Measurements from ENCODE around the gene TDRD3.

TDRD3 gene

GRCh38 chr13:60577761-60578160 is 180.7 kb downstream of the TDRD3 start:
- DNase-seq (ENCODE audit: low read depth), result no peak

- peak; percentile 62 for DNase-seq (ENCODE audit: low read depth)
Measured at GRCh38 chr13:60583196-60583888, 186.3 kb downstream of the TDRD3 start.

GRCh38 chr13:60583911-60584753 is 187.1 kb downstream of the TDRD3 start:
- peak; percentile 74 for DNase-seq (ENCODE audit: low read depth)

DNA sequence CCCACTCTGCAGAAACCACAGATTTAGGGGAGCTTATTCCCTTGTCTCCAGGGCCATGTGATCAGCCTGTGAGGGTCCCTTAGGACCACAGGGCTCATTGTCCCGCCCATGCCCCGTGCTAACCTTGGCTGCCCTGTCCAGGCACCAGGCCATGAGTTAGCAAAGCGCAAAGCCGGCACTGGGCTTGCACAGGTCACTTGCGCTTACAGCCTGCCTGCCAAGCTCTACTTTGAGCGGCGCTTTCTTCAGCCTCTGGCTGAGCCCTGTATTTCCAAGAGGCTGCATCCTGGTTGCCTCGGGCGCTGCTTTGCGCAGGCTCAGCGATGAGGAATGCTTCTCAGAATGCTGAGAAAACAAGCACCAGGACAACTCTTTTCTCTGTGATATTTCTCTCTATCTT is 188.0 kb downstream of the TDRD3 start:
- peak; percentile 19 for DNase-seq (ENCODE audit: low read depth)

- no peak for DNase-seq (ENCODE audit: low read depth)
Measured at GRCh38 chr13:60590800-60591747, 194.1 kb downstream of the TDRD3 start.

DNA sequence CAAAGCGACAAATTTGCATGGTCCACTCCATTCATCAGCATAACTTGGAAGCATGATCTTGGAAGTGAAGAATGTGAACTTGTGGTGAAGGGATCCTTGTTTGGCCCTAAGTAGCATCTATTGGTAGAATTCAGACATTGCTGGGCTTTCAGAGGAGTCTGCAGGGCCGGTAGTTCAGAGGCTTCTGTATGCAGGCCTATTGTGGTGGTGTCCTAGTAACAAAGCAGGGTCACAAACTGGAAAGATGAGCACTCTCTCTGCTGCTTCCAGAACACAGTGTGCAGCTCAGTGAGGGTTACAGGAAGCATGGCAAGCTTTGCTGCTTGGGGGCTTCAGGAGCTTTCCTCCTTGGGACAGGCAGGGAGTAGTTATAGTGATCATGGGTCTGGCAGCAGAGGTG is 206.0 kb downstream of the TDRD3 start:
- DNase-seq (ENCODE audit: low read depth), result no peak

- no peak for DNase-seq (ENCODE audit: low read depth)
Measured at GRCh38 chr13:60604058-60604457, 207.0 kb downstream of the TDRD3 start.

DNA sequence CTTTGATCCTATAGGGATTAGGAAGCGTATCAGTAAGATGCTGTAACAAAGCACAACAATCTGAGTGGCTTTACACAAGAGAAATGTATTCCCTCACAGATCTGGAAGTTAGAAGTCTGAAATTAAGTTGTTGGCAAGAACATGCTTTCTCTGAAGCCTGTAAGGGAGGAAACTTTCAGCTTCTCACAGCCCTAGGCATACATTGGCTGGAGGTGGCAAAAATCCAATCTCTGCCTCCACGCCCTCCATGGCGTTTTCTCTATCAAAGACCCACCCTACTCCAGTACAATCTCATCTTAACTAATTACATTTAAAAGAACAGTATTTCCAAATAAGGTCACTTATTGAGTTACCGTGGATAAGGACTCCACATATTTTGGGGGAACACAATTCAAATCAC is 211.9 kb downstream of the TDRD3 start:
- no peak for DNase-seq (ENCODE audit: low read depth)

GRCh38 chr13:60611523-60611922 is 214.5 kb downstream of the TDRD3 start:
- DNase-seq (ENCODE audit: low read depth), result no peak

- peak; percentile 58 for DNase-seq (ENCODE audit: low read depth)
Measured at GRCh38 chr13:60612593-60612992, 215.6 kb downstream of the TDRD3 start.

DNA sequence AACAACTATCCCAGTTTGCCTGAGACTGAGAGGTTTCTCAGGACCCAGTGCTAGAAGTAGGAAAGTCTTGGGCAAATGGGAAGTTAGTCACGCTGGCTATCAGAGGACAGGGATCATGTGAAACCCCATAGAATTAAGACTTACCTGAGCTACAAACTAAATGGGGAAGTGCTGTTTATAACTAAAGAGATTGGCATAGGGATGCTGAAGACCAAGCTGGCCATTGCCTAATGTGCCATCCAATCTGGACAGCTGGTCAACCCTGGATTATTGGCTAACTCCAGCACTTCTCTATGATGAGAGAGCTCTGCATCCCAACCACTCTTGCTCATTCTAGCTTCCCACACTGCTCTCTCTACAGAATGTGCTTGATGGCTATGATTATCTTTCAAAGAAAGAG is 216.1 kb downstream of the TDRD3 start:
- DNase-seq (ENCODE audit: low read depth), result no peak

- peak; percentile 13 for DNase-seq (ENCODE audit: low read depth)
Measured at GRCh38 chr13:60617991-60618733, 221.1 kb downstream of the TDRD3 start.

GRCh38 chr13:60619461-60619860 is 222.4 kb downstream of the TDRD3 start:
- DNase-seq (ENCODE audit: low read depth), result no peak

GRCh38 chr13:60620611-60621395 is 223.8 kb downstream of the TDRD3 start:
- peak; percentile 11 for DNase-seq (ENCODE audit: low read depth)

DNA sequence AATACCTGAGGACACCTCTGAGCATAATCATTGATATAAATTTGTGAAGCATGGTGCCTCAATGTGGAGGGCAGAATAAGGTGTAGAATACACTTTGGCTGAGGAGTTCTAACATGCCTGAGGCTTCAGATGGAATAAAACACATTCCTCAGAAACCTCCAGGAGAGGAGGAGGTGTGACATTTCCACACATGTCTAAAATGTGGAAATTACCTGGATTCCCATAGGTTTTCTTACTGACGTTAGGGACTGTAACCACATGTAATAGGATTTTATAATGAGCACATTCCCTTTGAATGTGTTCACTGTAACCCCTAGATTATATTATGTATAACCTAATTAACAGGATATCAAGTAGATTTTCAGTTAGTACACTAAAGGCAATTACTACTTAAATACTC is 226.1 kb downstream of the TDRD3 start:
- DNase-seq (ENCODE audit: low read depth), result no peak
